GM18526 (cell line): ENCODE results near the gene GLOD5.

Source experiments
- POLR2A ChIP-seq: IDR thresholded peaks from 3 replicates; pipeline ENCODE4 v1.6.1; 2011; ENCODE audit not compliant: insufficient read length; ENCODE audit errors: extremely low read depth

Gene GLOD5

DNA sequence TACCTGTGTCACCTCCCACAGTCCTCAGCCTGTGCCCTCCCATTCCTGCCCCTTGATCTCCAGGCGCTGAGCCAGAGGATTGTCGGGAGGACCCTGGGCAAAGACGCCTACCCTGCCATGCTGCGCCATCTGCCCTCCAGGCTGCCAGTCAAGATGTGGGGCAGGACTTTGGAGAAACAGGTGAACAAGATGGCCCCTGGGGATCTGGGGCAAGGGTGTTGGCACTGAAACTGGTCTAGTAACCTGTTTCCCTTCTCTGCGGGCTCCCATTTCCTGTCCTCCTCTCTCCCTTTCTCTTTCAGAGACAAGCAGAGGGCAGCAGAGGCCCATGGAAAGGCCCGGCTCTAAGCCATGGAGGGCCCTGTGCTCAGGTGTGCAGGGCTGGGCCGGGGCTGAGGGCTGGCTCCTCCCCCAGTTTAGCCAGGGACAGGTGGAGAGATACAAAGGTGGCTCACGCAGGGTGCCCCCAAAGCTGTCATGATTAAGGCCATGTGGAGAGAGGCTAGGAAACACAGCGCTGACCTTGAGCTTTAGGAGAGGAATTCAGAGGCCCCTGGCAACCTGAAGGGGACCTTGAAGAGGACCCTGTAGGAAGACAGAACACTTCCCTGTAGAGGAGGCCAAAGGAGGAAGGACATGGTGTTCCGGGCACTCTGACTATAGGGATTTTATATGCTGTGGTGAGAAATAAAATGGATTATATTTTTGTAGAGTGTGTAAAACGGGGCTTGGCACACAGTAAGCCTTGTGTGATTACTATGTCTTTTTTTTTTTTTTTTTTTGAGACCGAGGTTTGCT, at the start of gene GLOD5:
Gene GLOD5 (plus strand): TSS at position 74 of the 798 bp plus-strand sequence. CDS start 44 bp downstream, at position 118.
- no peak for TF ChIP-seq POLR2A

DNA sequence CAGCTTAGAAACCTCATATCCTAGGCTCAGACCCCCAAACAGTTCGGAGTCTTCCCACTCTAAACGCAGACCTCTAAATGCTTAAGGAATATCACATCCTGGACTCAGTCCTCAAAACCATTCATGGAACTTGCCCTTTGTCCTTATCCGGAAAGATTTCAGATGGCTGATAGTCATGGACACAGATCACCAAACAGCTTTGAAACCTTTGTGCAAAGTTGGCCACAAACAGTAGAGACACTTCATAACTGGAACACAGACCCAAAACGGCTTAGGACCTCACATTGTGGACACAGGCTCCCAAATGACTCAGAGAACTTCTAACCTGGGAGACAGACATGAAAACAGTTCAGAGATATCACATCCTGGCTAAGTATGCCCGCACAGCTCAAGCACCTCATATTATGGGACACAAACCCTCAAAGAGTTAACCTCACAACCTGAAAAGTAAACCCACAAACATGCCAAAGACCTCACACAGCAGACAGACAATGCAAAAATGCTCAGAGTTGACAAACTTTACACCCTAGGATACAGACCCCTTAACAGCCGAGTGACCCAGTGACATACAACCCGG, 49.5 kb upstream of the GLOD5 start:
- TF ChIP-seq POLR2A = no peak

DNA sequence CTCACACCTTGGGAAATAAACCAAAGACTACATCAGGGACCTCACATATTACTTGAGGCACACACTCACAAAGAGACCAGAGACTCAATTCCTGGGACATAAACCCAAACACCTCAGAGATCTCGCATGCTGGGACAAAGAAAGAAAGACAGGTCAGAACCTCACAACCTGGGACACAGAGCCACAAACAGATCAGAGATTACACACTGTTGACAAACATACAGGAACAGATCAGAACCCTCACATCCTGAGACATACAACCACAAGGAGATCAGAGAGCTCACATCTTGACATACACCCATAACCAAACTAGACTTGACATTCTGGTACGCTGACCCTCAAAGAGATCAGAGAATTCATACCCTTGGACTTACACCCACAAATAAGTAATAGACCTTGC, 47.7 kb upstream of the GLOD5 start:
- no peak for TF ChIP-seq POLR2A

DNA sequence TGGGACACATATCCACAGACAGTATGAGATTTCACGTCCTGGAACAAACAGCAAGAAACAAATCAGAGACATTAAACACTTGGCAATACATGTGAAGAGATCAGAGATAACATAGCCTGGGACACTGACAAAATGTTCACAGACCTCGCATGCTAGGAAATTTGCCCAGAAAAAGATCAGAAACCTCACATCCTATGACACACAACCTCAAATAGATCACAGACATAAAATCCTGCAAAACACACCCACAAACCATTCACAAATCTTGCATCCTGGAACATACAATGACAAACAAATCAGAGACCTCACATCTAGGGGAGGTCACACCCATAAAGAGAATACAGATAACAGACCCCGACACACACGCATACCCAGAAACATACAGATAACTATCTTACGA, 47.0 kb upstream of the GLOD5 start:
- TF ChIP-seq POLR2A = no peak

DNA sequence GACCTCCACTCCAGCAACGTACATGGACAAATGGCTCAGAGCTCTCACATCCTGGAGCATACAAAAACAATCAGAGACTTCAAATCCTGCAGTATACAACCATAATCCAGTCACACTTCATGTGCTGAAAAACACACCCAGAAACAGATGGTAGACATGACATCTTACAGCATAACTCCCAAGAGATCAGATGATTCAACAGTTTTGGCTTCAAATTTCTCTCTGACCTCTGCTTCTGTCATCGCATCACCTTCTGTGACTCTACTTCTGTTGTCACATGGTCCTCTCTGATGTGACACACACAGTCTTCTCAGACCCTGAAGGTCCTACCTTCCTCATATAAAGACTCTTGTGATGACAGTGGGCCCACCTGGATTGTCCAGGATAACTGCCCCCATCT, 46.5 kb upstream of the GLOD5 start:
- no peak for TF ChIP-seq POLR2A

DNA sequence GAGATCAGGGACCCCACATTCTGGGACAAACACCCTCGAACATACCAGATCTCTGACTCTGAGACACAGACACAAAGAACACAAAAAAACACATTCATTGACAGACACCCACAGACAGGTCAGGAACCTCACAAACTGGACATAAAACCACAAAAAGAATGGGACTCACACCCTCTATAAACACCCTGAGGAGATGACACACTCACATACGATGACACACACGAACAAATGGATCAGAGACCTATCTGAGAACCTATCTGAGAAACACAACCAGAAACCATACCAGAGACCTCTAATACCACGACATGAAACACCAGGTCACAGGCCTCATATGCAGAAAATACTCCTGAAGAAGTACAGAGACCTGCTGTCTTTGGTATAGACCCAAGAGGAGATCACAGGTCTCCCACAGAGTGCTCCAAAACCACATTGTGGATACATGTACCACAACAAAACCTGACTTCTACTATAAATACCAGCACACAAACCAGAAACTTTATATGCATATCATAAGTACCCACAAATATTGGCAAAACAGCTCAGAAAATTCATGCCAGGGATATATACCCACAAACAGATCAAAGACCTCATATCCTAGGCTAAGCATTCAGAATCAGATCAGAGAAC, 45.6 kb upstream of the GLOD5 start:
- TF ChIP-seq POLR2A = no peak

DNA sequence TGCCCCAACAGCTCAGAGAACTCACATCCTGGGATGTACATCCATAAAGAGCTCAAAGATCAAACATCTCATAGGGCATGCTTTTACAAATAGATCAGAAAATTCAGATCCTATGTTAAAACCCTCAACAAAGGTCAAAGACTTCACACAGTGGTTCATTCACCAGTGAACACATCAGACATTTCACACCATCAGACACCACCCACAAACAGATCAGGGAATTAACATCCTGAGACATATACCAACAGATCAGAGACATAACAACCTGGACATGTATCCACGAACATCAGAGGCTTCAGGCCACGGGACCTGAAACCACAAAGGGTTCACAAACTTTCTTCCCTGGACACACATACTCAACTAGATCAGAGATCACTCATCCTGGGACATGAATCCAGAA, 41.6 kb upstream of the GLOD5 start:
- no peak for TF ChIP-seq POLR2A

DNA sequence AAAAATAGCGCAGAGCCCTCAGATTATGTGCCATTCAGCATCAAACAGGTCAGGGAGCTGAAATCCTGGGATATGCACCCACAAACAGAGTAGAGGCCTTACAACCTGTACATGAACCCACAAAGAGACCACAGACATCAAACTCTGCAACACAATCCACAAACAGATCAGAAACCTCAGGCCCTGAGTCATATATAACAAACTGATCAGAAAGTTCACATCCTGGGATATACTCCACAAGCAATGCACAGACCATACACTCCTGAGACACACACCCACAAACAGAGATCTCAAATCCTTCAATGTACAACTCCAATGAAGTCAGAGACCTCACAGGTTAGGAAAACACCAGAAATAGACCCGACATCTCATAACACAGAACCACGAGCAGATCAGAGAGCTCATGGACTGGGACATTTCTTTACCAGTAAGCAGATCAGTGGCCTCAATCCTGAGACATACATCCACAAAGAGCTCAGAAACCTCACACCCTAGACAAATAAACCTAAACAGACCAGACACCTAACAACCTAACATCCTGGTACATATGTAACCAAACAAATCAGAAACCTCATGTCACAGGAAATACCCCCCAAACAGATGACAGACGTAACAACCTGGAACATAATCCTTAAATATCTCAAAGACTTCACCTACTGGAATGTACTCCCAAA, 40.8 kb upstream of the GLOD5 start:
- TF ChIP-seq POLR2A = no peak

DNA sequence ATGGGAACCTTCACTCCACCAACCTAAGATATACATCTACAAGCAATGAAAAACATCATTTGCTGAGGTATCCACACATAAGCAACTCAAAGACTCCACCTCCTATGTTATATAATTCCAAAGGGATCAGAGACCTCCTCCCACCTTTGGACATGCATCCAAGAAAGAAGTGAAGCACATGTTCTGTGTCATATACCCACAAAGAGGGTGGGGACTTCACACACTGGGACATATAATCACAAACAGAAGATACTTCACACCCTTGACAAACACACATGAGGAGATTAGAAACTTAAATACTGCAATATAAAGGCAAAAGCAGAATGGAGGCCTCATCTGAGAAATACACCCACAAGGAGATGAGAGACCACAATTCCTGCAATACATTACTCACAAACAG, 39.6 kb upstream of the GLOD5 start:
- TF ChIP-seq POLR2A = no peak

DNA sequence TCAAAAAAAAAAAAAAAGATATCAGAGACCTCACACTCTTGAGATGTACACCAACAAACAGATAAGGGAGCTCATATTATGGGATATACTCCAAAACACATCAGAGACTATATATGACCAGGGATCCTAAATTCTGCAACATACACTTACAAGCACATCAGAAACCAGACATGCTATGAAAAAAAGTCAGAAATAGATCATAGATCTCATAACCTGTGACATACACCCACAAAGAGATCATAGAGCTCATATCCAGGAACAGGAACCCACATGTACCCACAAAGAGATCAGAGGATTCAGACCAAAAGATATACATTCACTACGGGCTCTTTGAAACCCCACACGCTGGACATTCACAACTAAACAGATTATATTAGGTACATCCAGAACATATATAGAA, 35.0 kb upstream of the GLOD5 start:
- no peak for TF ChIP-seq POLR2A

DNA sequence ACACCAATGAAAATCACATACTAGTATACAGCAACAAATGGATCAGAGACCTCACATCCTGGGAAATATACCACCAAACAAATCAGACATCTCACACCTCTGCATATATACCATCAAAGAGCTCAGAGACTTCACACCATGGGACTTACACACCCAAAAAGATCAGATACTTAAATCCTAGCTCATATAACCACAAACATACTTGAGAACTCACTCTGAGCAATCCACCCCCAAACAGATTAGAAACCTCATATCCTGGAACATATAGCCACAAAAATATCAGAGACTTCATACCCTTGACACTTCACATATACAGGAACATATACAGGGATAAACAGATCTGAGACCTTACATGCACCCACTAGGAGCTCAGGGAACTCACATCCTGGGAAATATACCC, 32.9 kb upstream of the GLOD5 start:
- no peak for TF ChIP-seq POLR2A

DNA sequence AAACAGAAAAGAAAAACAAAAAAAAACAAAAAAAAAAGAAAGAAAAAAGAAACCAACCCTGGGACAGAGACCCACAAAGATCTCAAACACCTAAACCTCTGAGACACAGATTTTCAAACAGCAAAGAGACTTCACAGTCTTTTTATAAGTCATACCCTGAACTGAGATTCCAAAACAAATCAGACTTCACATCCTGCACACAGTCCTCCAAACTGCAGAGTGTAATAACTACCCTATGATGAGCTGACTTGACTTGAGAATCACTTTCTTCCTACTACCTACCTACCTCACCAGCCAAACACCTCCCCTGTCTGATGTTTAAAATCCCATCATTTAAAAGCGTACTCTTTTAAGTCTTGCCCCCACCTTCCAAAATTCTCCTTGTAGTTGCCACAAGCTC, 25.2 kb upstream of the GLOD5 start:
- no peak for TF ChIP-seq POLR2A

DNA sequence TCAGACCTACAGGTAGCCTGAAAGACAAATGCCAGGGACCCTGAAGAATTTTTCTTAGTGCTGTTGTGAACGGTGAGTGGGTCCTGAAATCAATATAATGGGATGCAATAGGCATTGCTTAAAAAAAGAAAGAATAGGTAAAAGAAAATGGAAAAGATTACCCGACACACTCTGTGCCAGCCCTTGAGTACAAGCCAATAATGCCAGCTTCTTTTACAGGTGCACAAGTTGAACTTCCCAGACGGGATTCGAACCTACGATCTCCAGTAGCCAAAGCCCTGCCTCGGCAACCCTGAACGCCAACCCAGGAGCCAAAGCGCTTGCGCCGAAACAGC, 24.7 kb upstream of the GLOD5 start:
- no peak for TF ChIP-seq POLR2A

DNA sequence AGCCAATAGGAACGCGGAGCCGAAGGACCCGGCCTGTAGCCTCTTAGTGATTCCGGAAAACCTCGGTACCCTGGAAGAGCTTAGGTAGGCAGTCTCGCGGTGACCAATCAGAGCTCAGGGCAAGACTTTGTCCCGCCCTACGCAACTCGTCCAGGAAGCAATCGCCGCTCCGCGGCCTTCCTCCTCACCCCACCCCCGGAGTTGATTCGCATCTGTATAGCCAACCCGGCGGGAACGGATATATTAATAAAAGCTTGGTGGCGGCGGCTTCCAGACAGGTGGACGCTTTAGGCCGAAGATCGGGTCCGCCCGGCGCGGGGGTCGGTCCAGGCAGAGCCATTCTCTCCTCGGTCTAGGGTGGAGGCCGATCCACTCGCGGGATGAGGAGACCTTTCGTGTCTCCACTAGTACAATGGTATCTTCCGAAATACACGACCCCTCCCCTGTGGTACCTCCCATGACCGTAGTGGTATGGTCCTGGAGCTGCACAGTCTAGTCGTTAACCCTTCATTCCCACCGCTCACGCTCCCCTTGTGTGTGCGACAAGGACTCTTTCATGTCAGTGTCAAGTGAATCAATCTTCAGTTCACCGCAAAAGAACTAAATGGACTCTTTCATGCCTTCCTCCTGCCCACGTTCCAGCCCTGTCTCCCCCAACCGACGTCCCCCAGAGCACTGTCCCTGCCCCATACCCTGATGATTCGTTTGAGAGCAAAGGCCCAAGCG, 24.2 kb upstream of the GLOD5 start:
- peak; percentile 52 for TF ChIP-seq POLR2A

DNA sequence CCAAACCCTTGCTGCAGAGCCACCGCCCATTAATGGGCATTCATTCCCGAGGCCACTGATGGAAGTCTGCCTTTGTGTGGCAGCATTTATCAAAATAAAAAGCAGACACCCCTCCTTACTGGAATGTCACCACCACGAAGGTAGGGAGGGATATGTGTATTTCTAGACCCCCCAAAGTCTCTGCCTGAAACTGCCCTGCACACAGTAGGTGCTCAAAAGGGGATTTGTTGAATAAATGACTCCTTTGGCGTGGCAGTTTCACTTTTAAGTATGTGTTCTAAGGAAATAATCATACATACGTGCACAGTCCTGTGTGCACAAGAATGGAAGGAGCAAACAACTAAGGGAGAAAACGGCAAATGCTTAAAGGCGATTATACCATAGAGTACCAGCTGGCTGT, 23.6 kb upstream of the GLOD5 start:
- TF ChIP-seq POLR2A = no peak
